Measurements from ENCODE around the gene C16orf90.
"Not testable (repeated sequence)": the region's sequence is repeated elsewhere in the genome, so short reads cannot be mapped to it uniquely, and the experiment has no call there.

C16orf90 gene

DNA sequence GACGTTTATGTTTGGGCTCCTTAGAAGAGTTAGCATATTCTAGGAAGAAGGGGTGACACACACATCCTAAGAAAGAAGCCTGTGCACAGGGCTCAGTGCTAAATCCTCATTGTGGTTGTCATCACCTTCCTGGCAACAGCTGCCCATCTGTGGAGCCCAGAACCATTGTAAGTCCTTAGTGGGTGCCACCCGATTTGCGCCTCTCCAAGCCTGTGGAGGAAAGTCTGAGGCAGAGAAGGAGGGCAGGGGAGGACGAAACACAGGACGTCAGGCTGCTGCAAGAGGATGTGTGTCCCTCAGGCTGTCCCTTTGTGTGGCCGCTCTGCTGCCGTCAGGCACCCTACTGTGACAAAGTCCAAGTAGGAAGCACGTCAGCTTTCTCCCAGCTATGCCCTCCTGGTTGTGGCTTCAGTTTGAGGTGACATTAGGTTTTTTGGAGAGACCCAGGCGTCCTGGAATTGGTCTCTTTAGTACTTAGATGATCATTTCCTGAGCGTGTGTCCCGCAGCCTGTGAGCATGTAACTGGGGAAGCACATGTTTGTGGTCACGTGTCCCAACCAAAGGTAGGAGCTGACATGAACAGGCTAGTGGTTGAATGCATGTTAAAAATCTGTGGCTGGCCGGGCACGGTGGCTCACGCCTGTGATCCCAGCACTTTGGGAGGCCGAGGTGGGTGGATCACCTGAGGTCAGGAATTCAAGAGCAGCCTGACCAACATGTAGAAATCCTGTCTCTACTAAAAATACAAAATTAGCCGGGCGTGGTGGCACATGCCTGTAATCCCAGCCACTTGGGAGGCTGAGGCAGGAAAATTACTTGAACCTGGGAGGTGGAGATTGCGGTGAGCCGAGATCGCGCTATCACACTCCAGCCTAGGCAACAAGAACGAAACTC is 16.2 kb upstream of the C16orf90 start:
- DNase-seq (ENCODE audit: low read depth): no peak

DNA sequence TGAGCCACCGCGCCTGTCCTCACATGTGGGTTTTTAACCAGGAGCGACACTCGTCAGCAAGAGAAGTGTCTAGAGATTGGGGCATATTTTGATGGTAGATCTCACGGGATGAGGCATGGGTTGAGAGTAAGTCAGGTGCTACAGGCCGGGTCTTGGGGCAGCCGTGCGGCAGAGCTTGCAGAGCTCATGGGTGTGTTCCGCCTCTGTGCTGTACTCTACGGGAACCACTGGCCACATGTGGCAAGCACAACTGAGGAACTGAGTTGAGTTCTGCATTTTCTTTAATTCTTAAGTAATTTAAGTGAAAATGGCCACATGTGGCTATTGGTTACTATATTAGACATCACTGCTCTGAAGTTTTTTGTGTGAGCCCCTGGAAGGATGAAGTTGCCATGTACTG is 15.1 kb upstream of the C16orf90 start:
- DNase-seq (ENCODE audit: low read depth): no peak

DNA sequence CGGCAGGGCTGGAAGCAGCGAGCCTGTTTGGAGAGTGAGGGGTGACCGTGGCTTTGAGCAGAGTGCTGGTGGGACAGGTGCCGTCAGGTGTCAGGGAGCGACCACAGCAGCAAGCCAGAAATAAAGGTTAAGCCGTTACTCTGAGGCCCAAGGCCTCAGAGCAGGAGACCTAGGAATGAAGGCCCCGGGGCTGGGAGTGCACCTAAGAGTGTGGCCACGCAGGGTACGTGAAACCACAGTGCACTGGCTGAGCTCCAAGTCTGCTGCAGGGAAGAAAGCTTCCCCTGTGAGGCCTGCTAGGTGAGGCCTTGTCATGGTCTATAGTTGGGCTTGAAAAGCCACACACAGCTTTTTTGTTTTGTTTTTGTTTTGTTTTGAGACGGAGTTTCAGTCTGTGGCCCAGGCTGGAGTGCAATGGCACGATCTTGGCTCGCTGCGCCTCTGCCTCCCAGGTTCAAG is 14.2 kb upstream of the C16orf90 start:
- DNase-seq (ENCODE audit: low read depth): peak; percentile 47

DNA sequence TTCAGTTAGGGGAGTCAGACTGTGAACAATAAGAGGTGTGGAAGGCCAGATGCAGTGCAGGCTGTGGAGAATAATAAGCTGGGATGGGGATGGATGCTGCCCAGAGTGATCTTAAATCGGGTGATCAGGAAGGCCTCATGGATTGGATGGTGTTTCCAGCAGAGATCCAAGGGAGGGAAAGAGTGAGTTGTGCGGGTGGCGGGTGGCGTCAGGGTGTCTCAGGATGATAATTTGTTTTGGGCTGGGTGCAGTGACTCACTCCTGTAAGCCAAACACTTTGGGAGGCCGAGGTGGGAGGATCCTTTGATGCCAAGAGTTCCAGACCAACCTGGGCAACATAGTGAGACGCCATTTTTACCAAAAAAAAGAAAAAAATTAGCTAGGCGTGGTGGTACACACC is 13.4 kb upstream of the C16orf90 start:
- DNase-seq (ENCODE audit: low read depth): no peak

DNA sequence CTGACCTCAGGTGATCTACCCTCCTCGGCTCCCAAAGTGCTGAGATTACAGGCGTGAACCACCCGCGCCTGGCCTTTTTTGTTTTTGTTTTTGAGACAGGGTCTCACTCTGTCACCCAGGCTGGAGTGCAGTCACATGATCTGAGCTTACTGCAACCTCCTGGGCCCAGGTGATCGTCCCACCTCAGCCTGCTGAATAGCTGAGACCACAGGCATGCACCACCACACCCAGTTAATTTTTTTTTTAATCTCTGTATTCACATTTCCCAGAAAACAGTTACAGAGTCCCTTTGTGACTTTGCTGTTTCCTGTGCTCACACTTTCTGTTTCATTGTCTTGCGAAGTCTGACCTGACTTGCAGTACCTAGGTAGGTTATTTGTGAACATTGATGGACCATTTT is 8.2 kb upstream of the C16orf90 start:
- no peak for DNase-seq (ENCODE audit: low read depth)

DNA sequence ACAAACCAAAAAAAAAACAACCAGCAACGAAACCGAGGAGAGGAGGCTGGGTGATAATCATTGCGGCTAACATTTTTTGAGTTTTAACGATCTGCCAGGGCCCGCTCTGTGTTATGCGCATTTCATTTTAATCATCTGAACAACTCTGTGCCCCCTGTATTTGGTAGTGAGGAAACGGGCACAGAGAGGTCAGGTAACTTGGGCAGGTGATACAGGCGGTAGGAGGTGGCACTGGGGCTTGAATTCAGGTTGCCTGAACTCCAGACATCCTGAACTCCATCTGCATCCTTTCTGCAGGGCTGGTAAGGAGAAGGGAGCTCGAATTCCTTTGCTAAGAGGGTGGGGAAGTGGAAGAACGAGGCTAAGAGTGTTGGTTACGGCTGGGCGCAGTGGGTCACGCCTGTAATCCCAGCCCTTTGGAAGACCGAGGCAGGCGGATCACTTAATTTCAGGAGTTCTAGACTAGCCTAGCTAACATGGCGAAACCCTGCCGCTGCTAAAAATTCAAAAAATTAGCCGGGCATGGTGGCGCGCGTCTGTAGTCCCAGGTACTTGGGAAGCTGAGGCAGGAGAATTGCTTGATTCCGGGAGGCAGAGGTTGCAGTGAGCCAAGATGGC is 6.6 kb upstream of the C16orf90 start:
- no peak for DNase-seq (ENCODE audit: low read depth)

DNA sequence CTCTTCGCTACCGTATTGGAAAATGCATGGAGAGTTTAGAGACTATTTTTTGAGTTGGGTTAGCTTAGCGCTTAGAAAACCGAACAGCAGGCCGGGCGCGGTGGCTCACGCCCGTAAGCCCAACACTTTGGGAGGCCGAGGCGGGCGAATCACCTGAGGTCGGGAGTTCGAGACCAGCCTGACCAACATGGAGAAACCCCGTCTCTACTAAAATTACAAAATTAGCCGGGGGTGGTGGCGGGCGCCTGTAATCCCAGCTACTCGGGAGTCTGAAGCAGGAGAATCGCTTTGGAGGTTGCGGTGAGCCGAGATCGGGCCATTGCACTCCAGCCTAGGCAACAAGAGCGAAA is 6.1 kb upstream of the C16orf90 start:
- DNase-seq (ENCODE audit: low read depth): not testable (repeated sequence)

DNA sequence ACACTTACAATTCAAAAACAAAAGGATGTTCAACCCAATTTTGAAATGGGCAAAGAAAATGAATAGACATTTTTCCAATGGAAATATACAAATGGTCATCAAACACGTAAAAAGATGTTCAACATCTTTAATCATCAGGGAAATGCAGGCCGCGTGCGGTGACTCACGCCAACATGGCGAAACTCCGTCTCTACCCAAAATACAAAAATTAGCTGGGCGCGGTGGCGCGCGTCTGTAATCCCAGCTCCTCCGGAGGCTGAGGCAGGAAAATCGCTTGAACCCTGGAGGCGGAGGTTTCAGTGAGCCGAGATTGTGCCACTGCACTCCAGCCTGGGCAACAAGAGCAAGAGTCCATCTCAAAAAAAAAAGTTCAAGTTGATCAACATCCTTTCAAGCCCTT is 3.7 kb upstream of the C16orf90 start:
- no peak for DNase-seq (ENCODE audit: low read depth)

DNA sequence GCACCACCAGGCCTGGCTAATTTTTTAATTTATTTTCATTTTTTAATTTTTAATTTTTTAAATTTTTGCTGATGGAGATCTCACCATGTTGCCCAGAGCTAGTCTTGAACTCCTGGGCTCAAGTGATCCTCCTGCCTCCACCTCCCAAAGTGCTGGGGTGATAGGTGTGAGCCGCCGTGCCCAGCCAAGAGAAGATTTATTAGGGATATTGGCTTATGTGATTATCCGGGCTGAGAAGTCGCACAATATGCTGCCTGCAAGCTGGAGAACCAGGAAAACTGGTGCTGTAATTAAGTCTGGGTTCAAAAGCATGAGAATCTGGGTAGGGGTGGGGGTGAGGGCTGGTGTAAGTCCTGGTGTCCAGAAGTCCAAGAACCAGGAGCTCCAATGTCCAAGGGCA is 2.5 kb upstream of the C16orf90 start:
- DNase-seq (ENCODE audit: low read depth): no peak

DNA sequence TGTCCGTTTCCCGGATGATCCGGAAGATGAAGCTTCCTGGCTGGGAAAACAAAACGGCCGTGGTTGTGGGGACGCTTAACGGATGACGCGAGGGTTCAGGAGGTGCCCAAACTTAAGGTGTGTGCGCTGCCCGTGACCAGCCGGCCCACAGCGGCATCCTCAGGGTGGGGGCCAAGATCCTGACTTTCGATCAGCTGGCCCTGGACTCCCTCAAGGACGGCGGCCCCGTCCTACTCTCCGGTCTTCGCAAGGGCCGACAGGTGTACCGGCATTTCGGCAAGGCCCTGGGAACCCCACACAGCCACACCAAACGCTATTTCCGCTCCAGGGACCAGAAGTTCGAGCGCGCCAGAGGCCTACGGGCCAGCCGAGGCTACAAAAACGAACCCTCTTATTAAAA is 1.1 kb upstream of the C16orf90 start:
- DNase-seq (ENCODE audit: low read depth): no peak

DNA sequence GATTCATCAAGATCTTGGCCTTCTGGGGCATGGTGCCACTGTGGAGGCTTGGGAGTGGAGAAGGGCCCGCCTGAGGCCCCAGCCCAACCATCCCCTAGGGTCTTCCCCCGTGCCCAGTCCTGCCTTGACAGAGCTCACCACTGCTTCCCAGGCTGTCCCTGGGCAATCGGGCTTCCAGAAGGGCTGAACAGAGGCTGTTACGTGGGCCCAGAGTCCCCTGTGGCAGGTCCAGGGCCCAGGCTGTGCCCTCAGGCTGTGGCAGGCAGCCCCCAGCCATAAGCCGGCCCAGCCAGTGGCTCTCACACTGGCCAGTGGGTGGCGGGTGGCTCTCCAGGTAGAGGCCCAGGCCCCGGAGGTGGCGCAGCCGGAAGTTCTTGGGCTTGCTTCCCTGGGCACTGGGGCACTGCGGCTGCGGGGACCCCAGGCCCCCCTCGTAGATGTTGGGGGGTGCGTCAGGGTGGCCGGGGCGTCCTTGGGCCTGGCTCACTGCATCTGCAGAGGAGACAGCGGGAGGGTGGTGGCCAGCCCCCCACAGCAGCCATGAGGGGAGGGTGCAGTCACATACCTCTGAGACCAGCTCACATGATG is 809 bp downstream of the C16orf90 start:
- no peak for DNase-seq (ENCODE audit: low read depth)

DNA sequence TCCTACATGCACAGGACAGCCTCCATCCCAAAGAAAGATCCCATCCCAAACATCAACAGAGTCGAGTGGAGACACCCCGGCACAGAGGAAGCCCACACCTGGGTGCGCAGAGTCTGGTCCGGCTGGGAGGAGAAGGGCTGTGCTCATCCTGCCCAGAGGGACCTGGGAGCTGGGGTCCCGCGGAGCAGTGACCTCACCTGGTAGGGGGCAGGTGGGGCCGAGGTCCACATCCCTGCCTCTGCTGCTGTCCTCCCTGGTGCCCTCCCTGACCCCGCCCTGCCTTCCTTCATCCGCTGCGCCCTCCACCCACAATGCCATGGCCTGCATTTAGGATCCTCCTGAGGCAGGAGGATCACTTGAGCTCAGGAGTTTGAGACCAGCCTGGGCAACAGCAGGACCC is 2.9 kb downstream of the C16orf90 start:
- no peak for DNase-seq (ENCODE audit: low read depth)

DNA sequence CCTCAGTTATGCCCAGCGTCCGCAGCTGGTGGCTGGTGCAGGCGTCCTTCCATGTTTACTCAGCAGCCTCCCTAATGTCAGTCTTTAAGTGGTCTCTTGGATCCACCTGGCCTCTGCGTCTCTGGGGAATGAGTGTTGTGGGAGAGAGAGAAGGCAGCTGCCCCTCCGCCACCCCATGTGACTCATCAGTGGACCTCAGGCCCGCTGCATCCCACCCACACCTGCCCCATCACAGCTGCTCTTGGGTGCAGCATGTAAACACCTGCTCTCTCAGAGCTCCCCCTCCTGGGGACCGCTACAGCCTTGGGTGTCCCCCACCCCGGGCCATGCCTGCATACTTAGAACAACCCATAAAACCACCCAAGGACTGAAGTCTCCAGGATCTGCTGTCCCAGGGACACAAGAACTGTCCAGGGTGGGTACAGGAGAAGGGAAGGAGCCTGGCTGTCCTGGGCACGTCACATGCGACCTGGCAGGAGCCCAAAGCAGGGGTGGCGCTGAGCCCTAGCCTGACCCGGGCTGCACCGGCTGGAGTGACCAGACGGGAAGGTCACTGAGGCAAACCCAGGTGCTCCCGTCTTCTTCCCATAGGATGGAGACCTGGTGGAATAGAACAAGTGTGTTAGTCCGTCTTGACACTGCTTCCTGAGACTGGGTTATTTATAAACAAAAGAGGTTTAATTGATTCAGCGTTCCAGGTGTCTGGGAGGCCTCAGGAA is 4.2 kb downstream of the C16orf90 start:
- no peak for DNase-seq (ENCODE audit: low read depth)

DNA sequence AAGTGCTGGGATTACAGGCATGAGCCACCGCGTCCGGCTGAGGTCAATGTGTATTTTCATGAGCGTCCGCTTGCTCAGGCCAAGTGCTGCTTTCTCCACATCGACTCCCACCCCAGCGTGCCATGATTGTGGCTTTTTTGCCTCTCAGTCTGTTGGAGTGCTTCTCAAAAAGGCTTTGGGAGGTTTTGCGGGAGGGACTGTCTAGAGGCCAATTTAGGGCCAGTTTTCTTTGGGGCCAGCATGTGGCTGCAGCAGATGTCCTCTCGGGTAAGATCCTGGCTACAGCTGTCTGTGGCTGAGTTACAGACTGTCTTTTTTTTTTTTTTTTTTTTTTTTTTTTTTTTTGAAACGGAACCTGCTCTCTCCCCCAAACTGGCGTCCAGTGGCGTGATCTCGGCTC is 6.5 kb downstream of the C16orf90 start:
- no peak for DNase-seq (ENCODE audit: low read depth)

DNA sequence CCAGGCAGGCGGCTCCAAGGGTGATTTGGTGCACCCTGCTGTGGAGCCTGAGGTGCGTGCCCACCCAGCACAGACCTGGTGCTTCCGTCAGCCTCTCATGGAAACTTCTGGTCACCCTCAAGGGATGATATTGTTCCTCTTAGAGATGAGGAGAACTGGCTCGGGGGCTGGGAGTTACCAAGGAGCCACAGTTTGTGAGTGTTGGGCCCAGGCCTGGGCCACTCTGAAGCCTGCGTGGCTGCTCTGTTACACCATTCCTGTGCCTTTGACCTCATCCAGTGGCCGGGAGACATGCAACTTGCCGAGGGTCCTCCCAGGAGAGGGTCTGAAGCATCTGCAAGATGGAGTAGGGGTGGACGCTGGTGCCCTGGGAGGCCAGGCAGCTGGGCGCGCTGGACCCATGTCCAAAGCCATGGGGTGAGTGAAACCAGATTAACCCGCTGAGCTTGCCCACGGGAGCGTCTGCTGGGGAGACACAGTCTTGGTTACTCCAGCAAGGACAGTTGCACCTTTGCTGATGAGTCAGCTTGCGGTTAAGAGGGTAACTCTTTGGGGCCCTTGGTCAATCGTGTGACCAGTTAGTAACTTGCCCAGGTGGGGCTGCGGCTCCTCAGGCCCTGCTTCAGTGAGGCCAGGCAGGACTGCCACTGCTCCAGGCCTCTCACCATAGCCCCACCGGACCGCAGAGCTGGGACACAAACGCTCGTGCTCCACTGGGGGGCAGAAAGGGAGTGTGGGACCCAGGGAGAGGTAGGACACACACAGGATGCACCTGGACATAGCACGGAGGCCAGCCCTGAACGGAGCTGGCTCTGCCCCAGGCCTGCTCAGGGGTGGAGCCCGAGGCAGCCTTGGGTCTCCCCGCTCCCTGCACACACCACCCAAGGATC is 7.5 kb downstream of the C16orf90 start:
- DNase-seq (ENCODE audit: low read depth): no peak

DNA sequence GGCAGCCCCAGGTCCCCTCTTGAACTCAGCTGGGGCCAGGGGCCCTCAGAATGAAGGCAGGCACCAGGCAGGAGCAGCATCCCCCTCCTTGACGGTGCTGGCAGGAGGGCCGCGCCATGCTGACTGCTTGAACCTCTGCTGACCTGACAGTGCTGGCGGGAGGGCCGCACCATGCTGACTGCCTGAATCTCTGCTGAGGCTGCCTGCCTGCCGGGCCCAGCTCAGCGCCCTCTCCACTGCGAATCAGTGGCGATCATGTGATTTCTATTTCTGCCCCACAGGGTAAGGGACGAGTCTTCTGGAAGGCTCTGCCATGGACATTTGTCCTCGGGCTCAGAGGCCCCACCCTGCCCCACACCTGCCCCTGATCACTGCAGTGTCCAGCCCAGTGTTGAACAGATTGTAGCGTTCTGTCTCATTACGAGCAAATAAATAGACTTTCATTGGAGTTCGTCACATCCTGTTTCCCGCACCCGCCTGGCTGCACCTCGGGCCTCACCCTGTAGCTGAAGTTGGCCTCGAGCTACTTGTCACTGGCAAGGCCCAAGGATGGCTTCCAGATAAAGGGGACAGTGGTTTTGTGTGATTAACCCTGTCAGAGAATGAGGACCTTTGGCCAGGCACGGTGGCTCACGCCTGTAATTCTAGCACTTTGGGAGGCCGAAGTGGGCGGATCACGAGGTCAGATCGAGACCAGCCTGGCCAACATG is 8.6 kb downstream of the C16orf90 start:
- no peak for DNase-seq (ENCODE audit: low read depth)

DNA sequence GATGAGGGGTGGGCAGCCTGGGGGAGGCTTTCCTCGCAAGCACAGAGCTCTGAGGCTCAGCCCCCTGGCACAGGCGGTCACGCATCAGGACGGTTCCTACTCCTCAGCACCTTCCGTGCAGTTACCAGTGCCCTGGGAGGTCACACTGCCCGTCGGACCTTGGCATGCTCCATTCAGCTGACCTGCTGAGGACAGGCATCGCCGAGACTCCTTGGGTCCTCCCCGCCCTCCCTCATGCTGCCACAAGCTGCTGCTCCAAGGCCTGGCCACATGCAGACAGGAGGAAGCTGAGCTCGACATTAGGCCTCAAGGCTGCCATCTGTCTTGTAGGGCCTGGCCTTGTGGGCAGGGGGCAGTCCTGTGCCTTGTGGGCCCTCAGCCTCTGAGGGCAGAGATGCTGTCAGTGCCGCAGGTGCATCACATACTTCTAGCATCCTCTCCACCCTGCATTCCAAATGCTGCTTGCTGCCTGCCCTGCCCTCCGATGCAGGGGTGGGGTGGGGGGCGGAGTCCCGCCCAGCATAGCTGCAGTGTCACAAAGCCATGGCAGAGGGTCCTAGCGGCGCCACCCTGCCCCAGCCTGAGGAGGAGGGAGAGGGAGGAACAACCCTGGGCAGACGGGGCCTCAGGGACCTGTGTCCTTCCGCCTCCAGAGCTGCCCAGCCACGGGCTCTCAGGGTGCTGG is 9.3 kb downstream of the C16orf90 start:
- no peak for DNase-seq (ENCODE audit: low read depth)

DNA sequence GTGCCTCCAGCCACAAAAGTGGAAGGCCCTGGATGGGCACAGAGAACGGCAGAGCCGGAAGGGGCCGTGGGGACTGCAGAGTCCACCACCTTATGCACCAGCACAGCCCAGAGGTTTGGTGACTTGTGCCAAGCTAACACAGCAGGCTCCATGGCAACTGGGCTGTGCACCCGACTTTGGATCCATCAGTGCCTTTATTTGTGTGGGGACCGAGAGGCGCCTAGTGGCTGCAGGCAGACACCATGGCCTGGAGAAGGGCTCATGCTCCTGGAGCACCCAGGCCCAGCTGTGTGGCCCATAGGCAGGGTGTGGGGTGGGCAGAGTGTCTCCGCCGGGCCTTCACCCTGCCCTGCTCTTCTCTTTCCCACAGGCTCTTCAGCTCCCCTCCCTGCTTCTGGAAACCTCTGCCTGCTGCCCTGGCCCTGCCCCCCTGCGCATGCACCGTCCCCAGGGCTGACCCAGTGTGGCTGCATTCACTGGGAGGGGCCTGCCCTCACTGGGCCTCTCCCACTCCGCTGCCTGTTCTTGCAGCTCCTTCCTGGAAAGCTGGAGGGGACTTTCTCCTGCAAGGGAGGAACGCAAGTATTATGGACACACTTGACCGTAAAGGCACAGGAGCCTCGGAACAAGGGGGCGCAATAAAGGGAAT is 10.1 kb downstream of the C16orf90 start:
- DNase-seq (ENCODE audit: low read depth): no peak

DNA sequence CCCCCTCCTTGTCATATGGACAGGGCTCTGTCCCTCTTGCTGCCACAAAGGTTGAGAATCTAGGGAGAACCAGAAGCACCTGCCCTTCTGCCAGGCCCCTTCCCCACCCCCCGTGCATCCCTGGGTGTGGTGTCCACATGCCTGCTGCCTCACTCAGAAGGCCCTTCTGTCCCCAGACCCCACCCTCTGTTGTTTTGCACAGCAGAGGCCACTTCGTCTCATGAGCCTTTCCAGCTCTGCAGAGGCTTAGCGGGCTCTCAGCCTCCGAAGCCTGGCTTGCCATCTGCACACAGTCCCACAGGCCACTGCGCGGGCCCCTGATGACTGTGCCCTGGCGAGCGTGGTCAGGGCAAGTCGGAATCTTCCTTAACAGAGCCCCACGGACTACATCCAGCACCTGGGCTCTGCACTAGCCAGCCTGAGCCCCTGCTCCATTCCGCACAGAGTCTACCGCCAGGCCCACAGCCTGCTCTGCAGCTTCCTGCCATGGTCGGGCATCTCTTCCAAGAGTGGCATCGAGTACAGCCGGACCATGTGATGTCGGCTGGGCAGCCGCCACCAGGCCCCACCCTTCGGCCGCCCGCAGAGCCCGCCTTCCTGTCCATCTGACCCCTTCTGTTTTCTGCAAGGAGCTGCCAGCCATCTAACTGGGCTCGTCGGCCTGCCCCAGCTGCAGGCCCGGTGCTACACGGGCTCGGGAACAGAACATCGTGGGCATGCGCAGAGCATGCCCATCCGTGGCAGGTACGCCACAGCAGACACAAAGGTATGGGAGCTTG is 10.8 kb downstream of the C16orf90 start:
- no peak for DNase-seq (ENCODE audit: low read depth)

Measured in stimulated activated CD8-positive, alpha-beta memory T cell treated with anti-CD3 and anti-CD28 coated beads, Interleukin-4, amount 100 ng/mL, for 24 hours (primary cell).